Measurements from ENCODE around the gene DNAH6.

GRCh38 chr2:84467389-84467788 is 48.9 kb upstream of the DNAH6 start:
- no peak for TF ChIP-seq CTCF (IDR thresholded peaks at IDR 0.05; ENCODE audit: borderline replicate concordance, extremely low read depth, low read length, poor library complexity, severe bottlenecking)
- no peak for TF ChIP-seq EZH2 (IDR thresholded peaks at IDR 0.05; ENCODE audit: borderline replicate concordance, low read depth, low read length, severe bottlenecking)

All from DND-41 (cell line).